Tibial nerve (tissue), 4 donors: ENCODE data around the gene MAPKAP1.

Source experiments
- CTCF ChIP-seq, 5 experiments: fragments of 200-600 bp in 3 of 5; fragments of 450-650 bp in 2 of 5; sonication (generic) in 3 of 5; IDR thresholded peaks; one replicate each; pipeline ENCODE4 v1.5.1; 2016 to 2019; ENCODE audit warnings: antibody characterized with exemption in 5 of 5, mild to moderate bottlenecking in 3 of 5, moderate library complexity in 2 of 5
- EP300 ChIP-seq, 2 donors: sonication (generic); formaldehyde crosslinking; IDR thresholded peaks; one replicate each; pipeline ENCODE4 v1.6.1; 2017; ENCODE audit warnings: antibody characterized with exemption in 2 of 2, mild to moderate bottlenecking in 1 of 2
- POLR2A ChIP-seq, 2 donors: fragments of 450-650 bp; IDR thresholded peaks; one replicate each; pipeline ENCODE4 v1.6.1; 2017; ENCODE audit warnings: antibody characterized with exemption in 2 of 2, mild to moderate bottlenecking in 2 of 2, moderate library complexity in 2 of 2

- TF ChIP-seq CTCF (IDR thresholded peaks at IDR 0.05) (no peak), EP300 (IDR thresholded peaks at IDR 0.05) (no peak), POLR2A (IDR thresholded peaks at IDR 0.05) (no peak)
Observed at GRCh38 chr9:125410522-125410894, 296.5 kb downstream of the MAPKAP1 start.
